B cell (primary cell): ENCODE data around the gene NPSR1.

Source experiments
- EZH2 ChIP-seq: IDR thresholded peaks from 2 replicates; pipeline ENCODE4 v1.6.1; 2012; ENCODE audit warnings: borderline replicate concordance, low read depth, mild to moderate bottlenecking, moderate library complexity, low read length; ENCODE audit not compliant: insufficient read depth, poor library complexity, severe bottlenecking
- TF ChIP-seq, protein P1 (sequence below): fragments of 200-600 bp; IDR thresholded peaks from one replicate; pipeline ENCODE4 v1.8.0; 2022; ENCODE audit warnings: antibody characterized with exemption, mild to moderate bottlenecking

DNA sequence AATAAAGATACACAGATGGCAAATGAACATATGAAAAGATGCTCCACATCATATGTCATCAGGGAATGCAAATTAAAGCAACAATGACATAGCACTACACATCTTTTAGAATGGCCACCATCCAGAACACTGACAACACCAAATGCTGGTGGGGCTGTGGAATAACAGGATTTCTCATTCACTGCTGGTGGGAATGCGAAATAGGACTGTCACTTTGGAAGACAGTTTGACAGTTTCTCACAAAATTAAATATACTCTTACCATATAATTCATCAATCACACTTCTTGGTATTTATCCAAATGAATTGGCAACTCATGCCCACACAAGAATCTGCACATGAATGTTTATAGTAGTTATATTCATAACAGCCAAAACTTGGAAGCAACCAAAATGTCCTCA is 68.2 kb downstream of the NPSR1 start:
- TF ChIP-seq, protein P1, sequence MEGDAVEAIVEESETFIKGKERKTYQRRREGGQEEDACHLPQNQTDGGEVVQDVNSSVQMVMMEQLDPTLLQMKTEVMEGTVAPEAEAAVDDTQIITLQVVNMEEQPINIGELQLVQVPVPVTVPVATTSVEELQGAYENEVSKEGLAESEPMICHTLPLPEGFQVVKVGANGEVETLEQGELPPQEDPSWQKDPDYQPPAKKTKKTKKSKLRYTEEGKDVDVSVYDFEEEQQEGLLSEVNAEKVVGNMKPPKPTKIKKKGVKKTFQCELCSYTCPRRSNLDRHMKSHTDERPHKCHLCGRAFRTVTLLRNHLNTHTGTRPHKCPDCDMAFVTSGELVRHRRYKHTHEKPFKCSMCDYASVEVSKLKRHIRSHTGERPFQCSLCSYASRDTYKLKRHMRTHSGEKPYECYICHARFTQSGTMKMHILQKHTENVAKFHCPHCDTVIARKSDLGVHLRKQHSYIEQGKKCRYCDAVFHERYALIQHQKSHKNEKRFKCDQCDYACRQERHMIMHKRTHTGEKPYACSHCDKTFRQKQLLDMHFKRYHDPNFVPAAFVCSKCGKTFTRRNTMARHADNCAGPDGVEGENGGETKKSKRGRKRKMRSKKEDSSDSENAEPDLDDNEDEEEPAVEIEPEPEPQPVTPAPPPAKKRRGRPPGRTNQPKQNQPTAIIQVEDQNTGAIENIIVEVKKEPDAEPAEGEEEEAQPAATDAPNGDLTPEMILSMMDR: no peak
- no peak for TF ChIP-seq EZH2
